HL-60 (cell line): ENCODE measurements around the gene ELL3.

Experiments used
- POLR2AphosphoS5 ChIP-seq: IDR thresholded peaks from 2 replicates; pipeline ENCODE4 v1.6.1; 2012; ENCODE audit warnings: low read depth
- TF ChIP-seq, protein P1 (sequence below): IDR thresholded peaks from one replicate; pipeline ENCODE4 v1.5.1; 2011; ENCODE audit warnings: low read length, control low read depth, inconsistent platforms; ENCODE audit not compliant: insufficient read depth
- TF ChIP-seq, protein P2 (sequence below): IDR thresholded peaks from 2 replicates; pipeline ENCODE4 v1.6.1; 2012; ENCODE audit warnings: low read depth; ENCODE audit not compliant: insufficient replicate concordance

DNA sequence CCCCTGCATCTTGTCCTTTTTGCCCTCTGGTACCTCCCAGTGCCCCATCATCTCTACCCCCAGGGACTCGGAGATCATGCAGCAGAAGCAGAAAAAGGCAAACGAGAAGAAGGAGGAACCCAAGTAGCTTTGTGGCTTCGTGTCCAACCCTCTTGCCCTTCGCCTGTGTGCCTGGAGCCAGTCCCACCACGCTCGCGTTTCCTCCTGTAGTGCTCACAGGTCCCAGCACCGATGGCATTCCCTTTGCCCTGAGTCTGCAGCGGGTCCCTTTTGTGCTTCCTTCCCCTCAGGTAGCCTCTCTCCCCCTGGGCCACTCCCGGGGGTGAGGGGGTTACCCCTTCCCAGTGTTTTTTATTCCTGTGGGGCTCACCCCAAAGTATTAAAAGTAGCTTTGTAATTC, 16.9 kb upstream of the ELL3 start:
- no peak for TF ChIP-seq POLR2AphosphoS5
- TF ChIP-seq, protein P1, sequence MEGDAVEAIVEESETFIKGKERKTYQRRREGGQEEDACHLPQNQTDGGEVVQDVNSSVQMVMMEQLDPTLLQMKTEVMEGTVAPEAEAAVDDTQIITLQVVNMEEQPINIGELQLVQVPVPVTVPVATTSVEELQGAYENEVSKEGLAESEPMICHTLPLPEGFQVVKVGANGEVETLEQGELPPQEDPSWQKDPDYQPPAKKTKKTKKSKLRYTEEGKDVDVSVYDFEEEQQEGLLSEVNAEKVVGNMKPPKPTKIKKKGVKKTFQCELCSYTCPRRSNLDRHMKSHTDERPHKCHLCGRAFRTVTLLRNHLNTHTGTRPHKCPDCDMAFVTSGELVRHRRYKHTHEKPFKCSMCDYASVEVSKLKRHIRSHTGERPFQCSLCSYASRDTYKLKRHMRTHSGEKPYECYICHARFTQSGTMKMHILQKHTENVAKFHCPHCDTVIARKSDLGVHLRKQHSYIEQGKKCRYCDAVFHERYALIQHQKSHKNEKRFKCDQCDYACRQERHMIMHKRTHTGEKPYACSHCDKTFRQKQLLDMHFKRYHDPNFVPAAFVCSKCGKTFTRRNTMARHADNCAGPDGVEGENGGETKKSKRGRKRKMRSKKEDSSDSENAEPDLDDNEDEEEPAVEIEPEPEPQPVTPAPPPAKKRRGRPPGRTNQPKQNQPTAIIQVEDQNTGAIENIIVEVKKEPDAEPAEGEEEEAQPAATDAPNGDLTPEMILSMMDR = no peak
- TF ChIP-seq, protein P2, sequence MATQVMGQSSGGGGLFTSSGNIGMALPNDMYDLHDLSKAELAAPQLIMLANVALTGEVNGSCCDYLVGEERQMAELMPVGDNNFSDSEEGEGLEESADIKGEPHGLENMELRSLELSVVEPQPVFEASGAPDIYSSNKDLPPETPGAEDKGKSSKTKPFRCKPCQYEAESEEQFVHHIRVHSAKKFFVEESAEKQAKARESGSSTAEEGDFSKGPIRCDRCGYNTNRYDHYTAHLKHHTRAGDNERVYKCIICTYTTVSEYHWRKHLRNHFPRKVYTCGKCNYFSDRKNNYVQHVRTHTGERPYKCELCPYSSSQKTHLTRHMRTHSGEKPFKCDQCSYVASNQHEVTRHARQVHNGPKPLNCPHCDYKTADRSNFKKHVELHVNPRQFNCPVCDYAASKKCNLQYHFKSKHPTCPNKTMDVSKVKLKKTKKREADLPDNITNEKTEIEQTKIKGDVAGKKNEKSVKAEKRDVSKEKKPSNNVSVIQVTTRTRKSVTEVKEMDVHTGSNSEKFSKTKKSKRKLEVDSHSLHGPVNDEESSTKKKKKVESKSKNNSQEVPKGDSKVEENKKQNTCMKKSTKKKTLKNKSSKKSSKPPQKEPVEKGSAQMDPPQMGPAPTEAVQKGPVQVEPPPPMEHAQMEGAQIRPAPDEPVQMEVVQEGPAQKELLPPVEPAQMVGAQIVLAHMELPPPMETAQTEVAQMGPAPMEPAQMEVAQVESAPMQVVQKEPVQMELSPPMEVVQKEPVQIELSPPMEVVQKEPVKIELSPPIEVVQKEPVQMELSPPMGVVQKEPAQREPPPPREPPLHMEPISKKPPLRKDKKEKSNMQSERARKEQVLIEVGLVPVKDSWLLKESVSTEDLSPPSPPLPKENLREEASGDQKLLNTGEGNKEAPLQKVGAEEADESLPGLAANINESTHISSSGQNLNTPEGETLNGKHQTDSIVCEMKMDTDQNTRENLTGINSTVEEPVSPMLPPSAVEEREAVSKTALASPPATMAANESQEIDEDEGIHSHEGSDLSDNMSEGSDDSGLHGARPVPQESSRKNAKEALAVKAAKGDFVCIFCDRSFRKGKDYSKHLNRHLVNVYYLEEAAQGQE = no peak
